GM19193 (cell line): ENCODE measurements around the gene TMEM181.
A peak's percentile ranks its signal among the peaks of the same experiment; 100 is the strongest.

ENCODE experiments used
- POLR2A ChIP-seq: IDR thresholded peaks from 4 replicates; pipeline ENCODE4 v1.6.1; 2011; ENCODE audit not compliant: insufficient read depth, insufficient read length; ENCODE audit errors: extremely low read depth

TMEM181 gene

DNA sequence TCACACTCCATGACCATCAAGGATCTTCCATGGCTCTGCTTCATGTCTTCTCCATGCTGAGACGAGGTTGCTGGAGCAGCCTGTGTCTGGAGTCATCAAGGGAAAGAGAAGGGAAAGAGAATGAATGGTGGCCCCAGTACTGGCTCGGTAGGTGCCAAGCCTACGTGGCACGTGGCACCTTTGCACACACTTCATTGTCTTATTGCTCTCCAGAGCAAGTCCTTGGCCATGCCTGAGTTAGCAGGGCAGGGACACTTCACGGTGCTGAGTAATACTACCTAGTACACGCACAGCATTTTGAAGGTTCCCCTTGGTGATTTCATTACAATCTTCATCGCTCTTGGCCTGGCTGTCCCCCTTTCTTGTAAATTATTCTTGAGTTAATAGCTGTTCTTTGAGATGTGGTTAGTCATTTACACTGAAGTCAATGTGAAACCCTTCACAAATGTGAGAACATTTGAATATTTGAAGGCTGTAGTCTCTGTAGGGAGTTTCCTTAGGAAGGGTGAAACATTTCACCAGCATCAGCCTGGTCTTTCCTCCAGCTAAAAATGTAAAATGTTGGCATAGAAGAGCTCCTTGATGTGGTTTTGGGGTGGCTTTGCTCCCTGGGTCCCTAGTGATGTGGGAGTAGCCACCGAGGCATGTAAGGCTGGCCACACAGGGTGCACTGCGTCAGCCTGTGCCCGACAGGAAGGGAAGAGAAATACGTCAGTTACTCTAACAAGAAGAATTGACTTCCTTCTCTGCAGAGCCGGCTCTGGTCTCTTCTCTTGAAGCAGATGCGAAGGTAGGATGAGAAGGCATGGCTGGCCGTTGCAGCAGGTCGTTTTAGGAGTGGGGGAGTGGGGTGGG lies 89.6 kb downstream of the TMEM181 start, which contains the start of gene SYTL3:
SYTL3 (plus strand) TSS at position 766 of the 855 bp plus-strand sequence. CDS start 13,215 bp downstream, outside the sequence.
- TF ChIP-seq POLR2A: peak; percentile 66

DNA sequence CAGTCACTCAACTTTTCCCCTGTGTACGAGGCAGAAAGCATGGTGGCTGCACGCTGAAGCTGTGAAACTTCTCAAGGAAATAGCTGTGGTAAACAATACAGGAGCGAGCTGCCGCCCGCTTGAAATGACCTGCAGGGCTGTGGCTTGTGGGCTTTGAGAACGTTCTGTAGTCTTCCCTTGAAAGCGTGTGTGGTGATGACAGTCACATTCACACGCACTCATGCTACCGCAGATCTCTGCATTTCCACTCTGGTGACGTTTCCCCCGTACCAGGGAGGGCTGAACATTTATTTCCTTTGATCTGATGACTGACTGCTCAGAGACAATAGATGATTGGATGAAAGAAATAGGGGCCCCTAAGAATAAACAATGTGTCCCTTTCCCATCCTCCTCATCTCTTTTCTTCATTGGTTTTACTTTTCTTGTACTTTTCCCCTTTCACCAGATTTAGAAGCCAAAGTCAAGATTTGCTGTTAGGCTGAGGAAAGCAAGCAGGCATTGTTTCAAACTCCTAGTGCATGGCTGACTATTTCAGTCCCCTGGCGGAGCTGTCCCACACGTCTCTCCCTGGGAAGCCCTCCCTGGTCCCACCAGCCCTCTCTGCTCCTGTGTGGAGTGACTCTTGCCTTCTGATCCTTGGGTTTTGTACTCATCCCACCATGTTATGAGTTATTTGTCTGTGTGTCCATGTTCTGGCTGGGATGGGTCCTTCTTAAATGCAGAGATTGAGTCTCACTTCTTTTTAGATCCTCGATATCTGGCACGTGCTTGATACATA lies 93.9 kb downstream of the TMEM181 start:
- TF ChIP-seq POLR2A: no peak

DNA sequence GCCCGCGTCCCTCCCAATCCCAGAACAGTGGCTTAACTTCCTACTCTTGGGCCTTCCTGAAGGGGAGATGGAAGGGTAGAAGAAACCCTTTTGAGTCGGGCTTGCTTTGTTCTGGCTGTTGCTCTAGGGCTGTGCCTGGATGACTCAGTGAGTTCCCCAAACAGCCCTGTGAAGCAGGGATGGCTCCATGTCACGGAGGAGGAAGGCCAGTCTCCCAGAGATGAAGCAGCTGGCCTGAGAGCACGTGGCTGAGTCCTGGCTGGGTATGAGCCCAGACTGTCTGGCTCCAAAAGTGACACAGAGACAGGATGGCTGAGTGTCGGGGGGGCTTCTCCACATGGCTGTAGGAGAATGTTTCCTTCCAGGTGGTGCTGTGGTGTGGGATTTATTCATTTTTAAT lies 94.6 kb downstream of the TMEM181 start:
- TF ChIP-seq POLR2A: no peak

DNA sequence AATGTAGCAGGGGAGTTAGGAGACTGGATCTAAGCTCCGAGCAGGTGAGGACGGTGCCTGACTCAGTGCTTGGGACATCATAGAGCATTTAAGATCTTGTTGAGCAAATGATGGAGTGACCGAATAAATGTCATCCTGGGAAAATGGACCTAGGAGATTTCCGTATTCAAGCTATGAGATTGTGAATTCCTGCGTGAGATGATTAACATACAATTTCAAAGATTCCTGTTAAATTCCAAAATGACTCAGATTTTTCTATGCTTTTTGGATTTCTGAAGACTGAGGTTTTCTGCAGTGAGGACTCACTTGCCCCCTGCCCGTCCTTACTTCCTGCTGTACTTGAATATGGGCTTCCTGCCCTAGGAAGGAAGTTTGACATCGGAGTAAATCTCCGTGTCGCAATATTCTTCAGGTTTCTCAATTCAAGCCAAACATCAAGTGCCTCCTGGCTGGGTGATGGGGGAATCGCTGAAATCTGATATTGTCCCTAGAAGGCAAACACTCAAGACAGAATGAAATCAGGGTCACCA lies 95.1 kb downstream of the TMEM181 start:
- no peak for TF ChIP-seq POLR2A

DNA sequence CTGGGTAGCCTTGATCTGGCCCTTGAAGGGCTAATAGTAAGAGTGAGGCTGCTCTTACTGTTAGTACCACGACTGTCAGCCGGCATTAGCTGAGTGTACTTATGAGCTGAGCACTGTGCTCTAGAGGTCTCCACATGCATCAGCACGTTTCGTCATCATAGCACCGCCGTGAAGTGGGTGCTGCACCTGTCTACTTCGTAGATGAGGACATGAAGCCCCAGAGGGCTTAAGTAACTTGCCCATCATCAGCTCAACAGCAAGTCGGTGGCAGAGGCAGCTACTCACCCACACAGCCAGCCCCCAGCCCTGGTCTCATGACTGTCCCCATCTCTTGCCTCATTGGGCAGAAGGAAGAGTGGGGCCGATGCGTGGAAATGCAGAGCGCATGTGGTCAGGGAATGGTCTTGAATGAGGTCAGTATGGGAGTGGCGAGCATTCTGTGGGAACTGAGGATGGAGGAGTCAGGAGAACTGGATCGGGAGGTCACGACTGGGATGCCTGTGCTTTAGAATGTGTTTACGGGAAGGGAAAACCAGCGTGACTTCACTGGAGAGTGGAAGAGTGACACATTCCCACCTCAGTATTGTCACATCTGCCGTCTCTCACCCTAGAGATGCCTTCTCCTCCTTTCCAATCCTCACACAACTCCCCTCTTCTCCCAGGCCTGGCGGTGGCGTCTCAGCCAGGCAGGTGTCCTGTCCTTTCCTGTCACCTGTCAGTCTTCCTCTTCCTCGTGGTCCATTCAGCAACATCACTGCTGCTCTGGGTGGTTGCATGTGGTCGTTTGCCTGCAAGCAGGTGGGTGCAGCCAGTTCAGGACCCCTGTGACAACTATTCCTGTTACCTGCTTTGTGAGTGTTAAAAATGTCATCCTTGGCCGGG lies 95.9 kb downstream of the TMEM181 start:
- no peak for TF ChIP-seq POLR2A

DNA sequence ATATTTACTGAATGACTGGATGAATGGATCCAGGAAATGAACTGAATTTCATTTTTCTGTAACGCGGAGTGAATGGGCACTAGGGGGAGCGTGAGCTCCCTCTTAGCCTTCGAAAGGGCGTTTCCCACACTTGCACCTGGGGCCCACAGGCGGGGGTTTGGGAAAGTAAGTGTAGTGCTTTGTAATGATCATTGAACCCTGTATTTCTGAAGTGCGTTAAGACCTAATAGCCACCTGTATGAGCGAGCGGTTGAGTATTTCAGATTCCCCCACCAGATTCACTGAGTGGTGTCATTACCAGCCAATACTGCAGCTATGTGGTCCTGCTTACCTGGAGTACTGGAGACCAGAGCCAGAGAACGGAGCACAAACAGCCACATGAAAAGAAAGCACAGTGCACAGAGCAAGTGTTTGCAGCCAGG lies 100.5 kb downstream of the TMEM181 start:
- TF ChIP-seq POLR2A: no peak

DNA sequence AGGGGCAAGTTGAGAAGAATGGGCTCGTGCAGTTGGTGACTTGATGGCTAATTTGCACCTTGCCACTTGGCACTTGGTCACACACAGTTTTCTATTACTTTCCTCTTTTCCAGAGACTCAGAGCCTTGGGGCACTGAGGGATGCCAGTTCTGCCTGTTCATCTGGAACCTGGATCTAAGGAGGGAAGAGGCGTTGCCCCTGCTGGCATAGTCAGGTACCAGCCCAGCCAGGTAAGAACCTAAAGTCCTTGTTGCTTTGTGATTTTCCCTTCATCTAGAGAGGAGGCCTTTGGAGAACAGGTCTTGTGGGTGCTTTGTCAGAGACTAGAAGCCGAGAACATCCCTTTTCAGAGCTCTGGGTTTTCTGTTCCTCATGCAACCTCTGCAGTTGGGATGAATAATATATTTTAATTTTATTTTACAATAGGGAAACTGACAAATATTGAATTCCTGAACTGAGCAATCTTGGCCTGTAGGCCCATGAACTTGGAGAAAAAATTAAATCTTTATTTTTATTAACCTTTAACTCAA lies 101.3 kb downstream of the TMEM181 start:
- TF ChIP-seq POLR2A: no peak

DNA sequence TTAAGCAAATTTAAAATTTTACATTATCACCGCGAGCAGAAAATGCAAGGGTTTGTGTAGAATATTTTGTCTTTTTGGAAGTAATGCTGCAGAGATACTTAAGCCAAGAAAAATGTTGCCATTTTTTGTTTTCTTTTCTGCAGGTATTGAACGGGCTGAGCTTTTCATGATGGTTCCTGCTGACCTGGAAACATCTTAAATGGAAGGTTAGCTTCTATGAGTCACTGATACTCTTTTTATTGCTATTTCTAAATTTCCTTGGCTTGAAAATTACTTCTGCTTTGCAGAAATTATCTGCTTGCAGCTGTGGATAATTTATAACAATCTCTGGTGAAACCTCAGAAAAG lies 102.7 kb downstream of the TMEM181 start:
- TF ChIP-seq POLR2A: no peak

DNA sequence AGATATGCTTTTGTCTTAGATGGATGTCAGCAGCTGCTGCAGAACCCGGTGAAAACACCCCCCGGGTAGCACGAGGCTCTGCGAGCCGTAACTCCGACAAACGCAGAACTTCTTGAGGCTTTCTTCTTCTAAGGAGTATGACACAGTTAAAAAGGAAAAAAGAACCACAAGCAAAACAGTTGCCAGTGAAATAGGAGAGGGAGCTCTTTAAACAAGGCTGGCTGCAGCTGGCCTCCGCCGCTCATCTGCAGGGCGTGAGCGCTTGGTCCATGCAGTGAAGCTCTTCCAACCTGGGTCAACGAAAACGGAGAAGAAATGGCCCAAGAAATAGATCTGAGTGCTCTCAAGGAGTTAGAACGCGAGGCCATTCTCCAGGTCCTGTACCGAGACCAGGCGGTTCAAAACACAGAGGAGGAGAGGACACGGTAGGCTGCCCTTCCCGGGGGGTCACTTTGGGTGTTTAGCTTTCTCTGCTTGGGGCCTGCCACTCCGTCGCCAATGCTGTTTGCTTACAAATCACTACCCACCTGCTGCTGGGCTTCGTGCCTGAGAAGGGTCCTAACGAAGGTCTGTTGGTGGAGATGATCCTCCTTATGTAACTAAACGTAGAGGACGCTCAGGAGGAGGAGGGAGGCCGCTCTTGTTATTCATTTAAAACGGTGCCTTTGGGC lies 103.2 kb downstream of the TMEM181 start:
- no peak for TF ChIP-seq POLR2A

DNA sequence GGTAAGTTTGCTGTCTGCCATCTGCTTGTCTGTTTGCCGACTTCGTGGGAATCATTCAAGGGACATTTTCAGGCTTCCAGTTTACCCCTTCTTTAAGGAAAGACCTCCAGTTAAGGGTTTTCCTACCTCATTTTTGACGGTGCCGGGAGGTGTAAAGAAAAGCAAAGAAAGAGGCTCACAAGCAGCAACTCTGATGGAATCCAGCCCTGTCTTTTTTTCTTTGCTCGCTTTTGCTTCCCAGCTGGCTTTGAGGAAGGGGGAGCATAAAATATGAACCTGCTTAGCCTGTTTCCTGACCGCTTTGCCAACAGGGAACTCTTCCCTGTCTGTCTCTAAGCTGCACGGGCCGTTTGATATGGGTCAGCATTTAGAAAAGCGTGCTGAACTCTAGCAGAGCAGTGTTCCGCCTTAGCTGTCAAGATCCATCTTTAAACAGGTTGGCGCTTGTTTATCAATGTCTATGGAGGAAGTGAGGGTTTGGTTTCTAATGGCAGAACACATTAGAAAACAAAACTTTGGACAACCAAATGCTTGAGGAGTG lies 103.8 kb downstream of the TMEM181 start:
- TF ChIP-seq POLR2A: no peak

DNA sequence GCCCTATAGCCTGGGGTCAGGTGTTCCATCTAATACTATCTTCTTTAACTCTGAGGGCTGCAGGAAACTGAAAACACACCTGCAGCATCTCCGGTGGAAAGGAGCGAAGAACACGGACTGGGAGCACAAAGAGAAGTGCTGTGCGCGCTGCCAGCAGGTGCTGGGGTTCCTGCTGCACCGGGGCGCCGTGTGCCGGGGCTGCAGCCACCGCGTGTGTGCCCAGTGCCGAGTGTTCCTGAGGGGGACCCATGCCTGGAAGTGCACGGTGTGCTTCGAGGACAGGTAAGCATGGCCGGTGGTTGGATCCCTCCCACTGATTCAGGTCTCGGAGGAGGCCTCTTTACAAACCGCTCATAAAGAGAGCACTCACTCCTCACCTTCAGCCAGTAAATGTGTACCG lies 105.4 kb downstream of the TMEM181 start:
- no peak for TF ChIP-seq POLR2A

DNA sequence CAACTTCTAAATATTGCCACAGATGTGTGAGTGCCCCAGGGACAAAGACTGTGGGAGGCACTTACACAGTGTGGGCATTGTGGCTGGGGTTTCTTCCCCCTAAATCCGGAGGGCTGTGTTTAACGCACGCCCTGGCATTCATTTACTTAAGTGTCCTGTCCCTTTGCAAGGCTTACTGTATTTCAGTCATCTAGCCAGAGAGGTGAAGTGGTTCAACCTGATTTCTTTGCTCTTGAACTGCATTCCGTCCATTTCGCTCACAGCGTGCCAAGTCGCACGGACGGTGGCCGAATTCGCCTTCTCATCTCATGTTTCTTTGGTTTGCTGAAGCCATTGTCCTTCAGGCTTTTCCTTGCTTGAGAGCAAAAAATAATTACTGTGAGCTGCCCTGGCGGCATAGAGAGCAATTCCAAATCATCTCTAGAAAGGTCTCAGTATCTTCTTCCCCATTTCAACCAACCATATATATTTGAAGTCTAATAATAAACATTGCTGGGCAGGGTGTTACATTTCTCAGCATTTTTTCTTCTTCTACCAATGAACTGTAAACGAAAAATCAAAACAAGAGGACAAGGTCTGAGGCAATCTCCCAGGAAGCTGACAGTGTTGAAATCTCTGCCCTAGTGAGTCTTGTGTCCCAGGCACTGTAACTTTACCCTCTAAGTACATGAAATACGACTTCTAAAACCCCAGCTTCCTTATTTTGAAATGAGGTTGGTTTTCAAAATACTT lies 106.9 kb downstream of the TMEM181 start:
- no peak for TF ChIP-seq POLR2A
